ENCODE results near the gene KCNH1.
"Not testable (repeated sequence)": the region's sequence is repeated elsewhere in the genome, so short reads cannot be mapped to it uniquely, and the experiment has no call there.

The KCNH1 gene

GRCh38 chr1:210663730-210664573 is 470.0 kb downstream of the KCNH1 start:
- H3K4me3 Mint-ChIP-seq = no peak overlapping the region
- ATAC-seq = peak; percentile 27
- H3K36me3 Mint-ChIP-seq = peaks cover 16% of the 10 kb centered on the region
- H3K27ac Mint-ChIP-seq = no peak overlapping the region
- H3K4me1 Mint-ChIP-seq = peaks cover 11% of the 10 kb centered on the region
- no peaks in the 10 kb centered on the region for H3K27me3 Mint-ChIP-seq
- H3K9me3 Mint-ChIP-seq = peaks cover 5% of the 10 kb centered on the region

DNA sequence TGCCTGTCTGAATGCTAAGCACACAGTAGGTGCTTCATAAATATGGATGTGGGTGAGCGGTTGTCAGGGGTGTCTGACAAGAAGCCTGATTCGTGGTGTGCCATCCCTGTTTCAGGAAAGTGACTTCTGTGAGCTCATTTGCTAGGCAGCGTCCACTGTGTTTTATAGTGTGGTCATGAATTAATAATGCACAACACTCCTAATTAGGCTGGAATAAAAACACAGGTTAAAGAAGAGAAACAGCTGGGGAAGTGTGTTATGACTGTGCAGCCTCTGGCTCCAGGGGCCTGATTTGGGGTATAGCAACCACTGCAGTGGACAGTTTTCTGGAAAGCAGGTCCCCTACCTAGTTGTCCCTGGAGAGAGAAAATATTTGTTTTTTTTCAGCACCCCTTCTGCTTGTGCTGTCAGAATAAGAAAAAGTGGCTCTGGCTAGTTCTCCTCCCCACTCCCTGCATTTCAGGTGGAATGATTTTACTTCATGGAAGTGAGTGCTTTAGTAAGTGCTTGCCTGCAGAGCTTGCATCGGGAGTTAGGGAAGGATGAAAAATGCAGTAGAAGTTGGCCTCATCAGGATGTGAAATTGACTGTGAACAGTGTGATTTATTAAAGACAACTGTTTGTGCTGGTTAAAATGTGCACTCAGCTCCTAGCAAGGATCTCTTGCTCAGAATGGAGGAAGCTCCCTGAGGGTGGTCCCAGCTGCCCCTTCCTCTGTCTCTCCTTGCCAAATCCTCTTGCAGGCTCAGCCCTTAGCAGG is 471.5 kb downstream of the KCNH1 start:
- Mint-ChIP-seq H3K36me3 (peaks cover 26% of the 10 kb centered on the region), H3K4me1 (peaks cover 11% of the 10 kb centered on the region), H3K27ac (no peak overlapping the region), H3K4me3 (no peak overlapping the region), H3K27me3 (no peaks in the 10 kb centered on the region), H3K9me3 (peaks cover 9% of the 10 kb centered on the region)
- ATAC-seq = no peak

DNA sequence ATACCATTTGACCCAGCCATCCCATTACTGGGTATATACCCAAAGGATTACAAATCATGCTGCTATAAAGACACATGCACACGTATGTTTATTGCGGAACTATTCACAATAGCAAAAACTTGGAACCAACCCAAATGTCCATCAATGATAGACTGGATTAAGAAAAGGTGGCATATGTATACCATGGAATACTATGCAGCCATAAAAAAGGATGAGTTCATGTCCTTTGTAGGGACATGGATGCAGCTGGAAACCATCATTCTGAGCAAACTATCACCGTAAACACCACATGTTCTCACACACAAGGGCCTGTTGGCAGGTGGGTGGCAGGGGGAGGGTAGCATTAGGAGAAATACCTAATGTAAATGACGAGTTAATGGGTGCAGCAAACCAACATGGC is 472.4 kb downstream of the KCNH1 start:
- not testable (repeated sequence) for ATAC-seq, H3K27me3 Mint-ChIP-seq, H3K9me3 Mint-ChIP-seq, H3K27ac Mint-ChIP-seq, H3K4me3 Mint-ChIP-seq
- Mint-ChIP-seq H3K4me1 (peaks cover 11% of the 10 kb centered on the region), H3K36me3 (peaks cover 26% of the 10 kb centered on the region)

DNA sequence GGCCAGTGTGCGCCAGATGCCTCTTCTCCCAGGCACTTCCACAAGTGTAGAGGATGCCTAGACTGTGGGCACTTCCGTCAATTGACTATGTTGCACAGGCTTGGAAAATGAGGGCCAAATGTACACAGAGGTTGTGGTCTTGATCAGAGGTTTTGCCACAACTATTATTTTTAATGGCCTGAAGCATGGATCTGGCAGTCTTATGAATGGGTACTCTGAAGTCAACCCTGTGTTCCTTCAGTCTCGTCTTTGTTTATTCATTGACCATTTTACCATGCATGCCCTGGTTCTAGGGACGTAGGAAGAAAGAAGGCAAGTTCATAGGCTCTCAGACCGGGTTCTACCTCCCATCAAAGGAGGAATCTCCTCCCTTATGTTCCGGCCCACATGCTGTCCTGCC is 476.1 kb downstream of the KCNH1 start:
- H3K36me3 Mint-ChIP-seq = peaks cover 22% of the 10 kb centered on the region
- H3K27ac Mint-ChIP-seq = no peak overlapping the region
- H3K27me3 Mint-ChIP-seq = no peaks in the 10 kb centered on the region

GRCh38 chr1:210655511-210655910 is 478.4 kb downstream of the KCNH1 start:
- peaks cover 13% of the 10 kb centered on the region for H3K36me3 Mint-ChIP-seq
- H3K4me3 Mint-ChIP-seq = no peak overlapping the region
- H3K27me3 Mint-ChIP-seq = no peaks in the 10 kb centered on the region
- no peak for ATAC-seq
- H3K9me3 Mint-ChIP-seq = peaks cover 13% of the 10 kb centered on the region
- no peaks in the 10 kb centered on the region for H3K4me1 Mint-ChIP-seq
- H3K27ac Mint-ChIP-seq = no peak overlapping the region

More for the DNA sequence above, 476.1 kb downstream of the KCNH1 start:
- ATAC-seq = no peak
- Mint-ChIP-seq H3K4me1 (peaks cover under 1% of the 10 kb centered on the region), H3K9me3 (peaks cover 13% of the 10 kb centered on the region), H3K4me3 (no peak overlapping the region)

DNA sequence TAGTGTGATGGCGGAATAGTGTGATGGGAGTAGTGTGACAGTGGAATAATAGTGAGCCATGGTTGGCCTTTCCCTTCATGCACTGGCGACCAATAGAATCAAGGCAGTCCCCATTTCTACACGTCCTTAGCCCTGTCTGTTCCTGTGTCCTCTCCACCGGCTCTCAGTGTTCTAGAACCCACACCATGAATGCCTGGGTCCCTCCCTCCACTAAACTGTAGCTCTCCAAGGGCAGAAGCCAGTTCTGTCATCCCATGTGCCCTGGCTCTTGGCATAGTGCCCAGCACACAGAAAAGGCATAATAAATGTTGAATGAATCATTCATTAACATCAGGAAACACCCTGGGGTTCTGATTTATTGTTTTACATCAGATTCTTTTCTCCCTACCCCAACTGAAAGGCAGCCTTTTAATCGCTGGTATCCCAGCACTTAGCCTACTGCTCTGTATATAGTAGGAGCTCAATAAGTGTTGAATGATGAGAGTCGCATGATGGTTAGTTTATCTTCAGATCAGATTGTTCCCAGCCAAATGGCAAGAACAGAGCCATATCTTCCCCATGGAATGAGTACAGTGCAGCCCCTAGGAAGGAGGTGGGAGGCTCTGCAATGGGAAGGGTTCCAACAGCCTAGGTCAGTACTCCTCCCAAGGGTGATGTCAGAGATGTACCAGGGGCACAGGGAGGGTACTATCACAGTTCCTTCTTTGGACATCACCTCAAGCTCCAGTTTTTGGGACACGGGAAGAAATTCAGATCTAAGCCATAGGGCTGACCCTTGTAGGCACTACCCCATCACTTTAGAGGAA is 479.6 kb downstream of the KCNH1 start:
- peaks cover 11% of the 10 kb centered on the region for H3K36me3 Mint-ChIP-seq

GRCh38 chr1:210653771-210654170 is 480.2 kb downstream of the KCNH1 start:
- Mint-ChIP-seq H3K36me3 (peaks cover 8% of the 10 kb centered on the region), H3K27ac (no peak overlapping the region), H3K4me1 (no peaks in the 10 kb centered on the region), H3K4me3 (no peak overlapping the region), H3K9me3 (peaks cover 11% of the 10 kb centered on the region), H3K27me3 (no peaks in the 10 kb centered on the region)
- ATAC-seq = peak; percentile 59

More for the DNA sequence above, 479.6 kb downstream of the KCNH1 start:
- ATAC-seq = peak; percentile 60
- Mint-ChIP-seq H3K4me1 (no peaks in the 10 kb centered on the region), H3K27ac (no peak overlapping the region), H3K9me3 (peaks cover 13% of the 10 kb centered on the region), H3K4me3 (no peak overlapping the region), H3K27me3 (no peaks in the 10 kb centered on the region)

DNA sequence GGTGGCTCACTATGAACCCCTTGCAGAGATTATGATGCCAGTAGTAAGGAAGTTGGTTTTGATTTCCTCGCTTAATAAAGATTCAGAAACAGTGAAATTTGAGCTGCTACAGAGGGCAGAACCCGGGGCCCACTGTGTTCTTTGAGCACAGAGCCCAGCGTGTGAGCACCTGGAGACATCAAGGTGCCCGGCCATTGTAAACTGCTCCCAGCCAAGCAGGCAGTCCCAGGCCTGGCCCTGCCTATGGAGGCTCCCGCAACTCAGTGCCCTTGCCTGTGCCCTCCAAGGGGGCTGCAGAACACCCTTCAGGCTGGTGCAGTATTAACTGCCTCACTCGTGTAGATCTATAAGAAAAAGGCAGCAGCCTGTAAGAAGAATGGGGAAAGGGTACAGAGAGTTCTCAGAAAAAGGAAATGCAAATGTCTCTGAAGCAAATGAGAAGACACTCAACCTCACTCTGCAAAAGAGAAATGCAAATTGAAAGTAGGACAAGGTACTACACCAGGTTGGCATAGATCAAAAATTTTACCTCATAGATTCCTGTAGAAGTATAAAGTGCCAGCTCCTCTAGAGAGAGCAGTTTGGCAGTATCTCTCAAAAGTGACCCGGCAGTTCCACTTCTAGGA is 481.5 kb downstream of the KCNH1 start:
- Mint-ChIP-seq H3K9me3 (peaks cover 4% of the 10 kb centered on the region), H3K4me1 (no peaks in the 10 kb centered on the region), H3K27me3 (no peaks in the 10 kb centered on the region), H3K36me3 (peaks cover under 1% of the 10 kb centered on the region), H3K27ac (no peak overlapping the region), H3K4me3 (no peak overlapping the region)
- ATAC-seq = no peak

DNA sequence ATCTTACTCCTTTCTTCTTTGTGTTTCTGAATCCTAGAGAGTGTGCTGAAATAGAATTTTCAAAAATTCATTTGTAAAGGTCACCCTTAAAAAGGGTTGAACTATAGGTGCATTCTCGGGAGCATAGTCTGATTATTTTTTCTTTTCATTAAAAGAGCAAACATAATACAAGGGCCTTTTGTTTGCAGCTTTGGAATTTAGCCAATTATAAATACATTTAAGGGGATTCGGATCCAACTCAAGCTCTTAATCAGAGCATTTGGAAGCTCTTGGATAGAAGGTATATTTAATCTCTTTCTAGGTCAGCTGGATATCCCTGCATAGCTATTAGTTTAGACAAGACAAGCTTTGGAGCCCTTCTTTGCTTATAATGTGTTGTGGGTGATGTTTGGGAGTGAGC is 483.5 kb downstream of the KCNH1 start:
- ATAC-seq = no peak
- Mint-ChIP-seq H3K27ac (no peak overlapping the region), H3K4me1 (no peaks in the 10 kb centered on the region), H3K9me3 (peaks cover 4% of the 10 kb centered on the region), H3K27me3 (no peaks in the 10 kb centered on the region), H3K36me3 (peaks cover 7% of the 10 kb centered on the region), H3K4me3 (no peak overlapping the region)

DNA sequence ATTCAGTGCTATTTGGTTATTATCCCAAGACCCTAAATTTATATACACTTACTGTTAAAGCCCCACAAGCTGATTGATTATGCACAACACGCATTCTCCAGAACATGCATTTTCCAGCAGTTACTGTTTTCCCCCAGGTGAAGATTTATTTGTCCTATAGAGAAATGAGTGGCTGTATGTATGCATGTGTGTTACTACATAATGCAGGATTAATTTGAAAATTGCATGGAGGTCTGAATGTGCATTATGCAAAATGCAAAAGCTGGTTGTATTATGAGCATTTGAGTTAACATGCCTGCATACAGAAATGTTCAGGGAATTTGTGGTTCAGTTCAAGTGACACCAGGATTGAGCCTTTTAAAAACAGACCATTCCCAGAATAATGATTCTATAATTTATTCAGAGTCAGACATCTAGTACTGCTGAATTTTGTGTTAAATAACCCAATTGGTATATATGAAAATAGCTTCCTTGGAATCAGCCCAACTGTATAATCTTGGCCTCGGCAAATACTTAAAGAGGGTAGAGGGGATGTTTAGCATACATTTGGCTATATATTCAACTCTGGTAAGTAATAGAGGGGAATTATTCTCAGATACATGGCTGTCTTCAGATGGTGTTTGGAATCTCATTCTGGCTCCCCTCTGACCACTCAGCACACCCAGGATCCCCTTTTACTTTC is 485.2 kb downstream of the KCNH1 start:
- H3K9me3 Mint-ChIP-seq = peaks cover 1% of the 10 kb centered on the region
- ATAC-seq = no peak
- H3K36me3 Mint-ChIP-seq = peaks cover 7% of the 10 kb centered on the region
- H3K4me1 Mint-ChIP-seq = no peaks in the 10 kb centered on the region
- H3K27me3 Mint-ChIP-seq = no peaks in the 10 kb centered on the region
- no peak overlapping the region for H3K27ac Mint-ChIP-seq
- H3K4me3 Mint-ChIP-seq = no peak overlapping the region

- H3K4me3 Mint-ChIP-seq = no peak overlapping the region
- no peak overlapping the region for H3K27ac Mint-ChIP-seq
- H3K36me3 Mint-ChIP-seq = peaks cover 7% of the 10 kb centered on the region
- H3K4me1 Mint-ChIP-seq = no peaks in the 10 kb centered on the region
- no peaks in the 10 kb centered on the region for H3K27me3 Mint-ChIP-seq
- no peak for ATAC-seq
- H3K9me3 Mint-ChIP-seq = no peaks in the 10 kb centered on the region
These were observed 486.3 kb downstream of the KCNH1 start for GRCh38 chr1:210647406-210648333.

GRCh38 chr1:210646258-210646616 is 487.7 kb downstream of the KCNH1 start:
- Mint-ChIP-seq H3K4me1 (no peaks in the 10 kb centered on the region), H3K36me3 (peaks cover 7% of the 10 kb centered on the region), H3K27ac (no peak overlapping the region), H3K27me3 (no peaks in the 10 kb centered on the region), H3K4me3 (no peak overlapping the region), H3K9me3 (no peaks in the 10 kb centered on the region)
- ATAC-seq = no peak

DNA sequence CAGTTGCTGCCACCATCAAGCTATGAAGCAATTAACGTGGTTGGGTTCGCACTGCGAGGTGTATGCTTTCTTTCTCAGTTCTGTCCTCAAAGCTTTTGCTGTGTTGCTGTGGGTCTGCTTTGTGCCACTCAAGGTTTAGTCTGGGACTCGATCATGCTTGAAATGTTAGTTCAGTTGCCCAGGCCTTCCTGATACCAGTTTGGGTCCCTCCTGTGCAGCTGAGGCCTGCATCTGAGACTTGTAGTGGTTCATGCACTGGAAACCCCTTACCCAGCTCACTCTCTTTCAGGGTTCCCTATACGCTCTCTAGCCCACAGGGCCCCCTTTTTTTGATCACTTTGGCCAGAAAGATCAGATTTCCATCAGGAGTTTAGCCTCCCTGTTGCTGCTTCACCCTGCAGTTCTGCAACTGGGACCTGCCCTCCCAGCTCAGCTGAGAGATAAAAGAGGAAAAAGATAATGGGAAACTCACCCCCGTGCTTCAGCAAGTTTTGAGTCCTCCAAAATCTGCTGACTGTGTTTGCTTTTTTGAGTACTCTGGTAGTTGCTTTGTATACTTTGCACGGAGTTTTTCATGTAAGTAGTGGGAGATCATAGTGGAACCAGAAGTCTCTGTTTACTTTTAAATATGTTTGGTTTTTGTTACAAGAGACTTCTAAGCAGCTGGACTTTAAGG is 488.2 kb downstream of the KCNH1 start:
- ATAC-seq = no peak
- Mint-ChIP-seq H3K9me3 (no peaks in the 10 kb centered on the region), H3K4me1 (no peaks in the 10 kb centered on the region), H3K27ac (no peak overlapping the region), H3K4me3 (no peak overlapping the region), H3K27me3 (no peaks in the 10 kb centered on the region), H3K36me3 (peaks cover 7% of the 10 kb centered on the region)
